Vagina (tissue), 2 donors: ENCODE results near the gene AGPS.

ENCODE experiments used
- CTCF ChIP-seq, 3 experiments: fragments of 450-650 bp in 2 of 3; fragments of 200-600 bp in 1 of 3; sonication (generic) in 1 of 3; IDR thresholded peaks; one replicate each; pipeline ENCODE4 v1.5.1; 2017 to 2019; ENCODE audit warnings: antibody characterized with exemption in 3 of 3, mild to moderate bottlenecking in 2 of 3, moderate library complexity in 2 of 3
- POLR2A ChIP-seq, 2 donors: fragments of 450-650 bp; IDR thresholded peaks; one replicate each; pipeline ENCODE4 v1.6.1; 2017; ENCODE audit warnings: antibody characterized with exemption in 2 of 2, mild to moderate bottlenecking in 2 of 2, moderate library complexity in 2 of 2
- POLR2AphosphoS5 ChIP-seq, 2 donors: sonication (generic); formaldehyde crosslinking; IDR thresholded peaks; one replicate each; pipeline ENCODE4 v1.9.0; 2017; ENCODE audit warnings: antibody characterized with exemption in 2 of 2, mild to moderate bottlenecking in 2 of 2, low read depth in 1 of 2; ENCODE audit not compliant: insufficient read depth in 1 of 2

DNA sequence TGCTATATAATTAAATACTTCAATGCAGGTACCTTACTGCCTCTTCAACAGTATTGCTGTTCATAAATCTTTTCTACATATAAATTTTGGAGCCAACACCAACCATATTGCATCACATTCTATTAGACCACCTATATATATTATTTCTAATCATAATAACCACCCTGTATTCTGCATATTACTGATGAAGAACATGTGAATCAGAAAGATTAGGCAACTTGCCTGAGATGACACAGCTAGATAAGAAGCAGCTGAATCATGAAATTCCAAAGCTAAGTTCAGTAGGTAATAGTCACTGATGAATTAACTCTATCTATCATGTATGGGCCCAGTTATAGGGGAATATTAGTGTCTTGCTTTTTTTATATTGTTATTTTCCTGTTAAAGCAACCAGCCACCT lies 161.8 kb downstream of the AGPS start:
- TF ChIP-seq POLR2AphosphoS5 (IDR thresholded peaks at IDR 0.05; ENCODE audit: insufficient read depth in 1 of 2, low read depth in 1 of 2) = no peak
- TF ChIP-seq CTCF (IDR thresholded peaks at IDR 0.05) = no peak
- no peak for TF ChIP-seq POLR2A (IDR thresholded peaks at IDR 0.05)
